PFSK-1 (cell line): ENCODE data around the gene CEP192.

ENCODE experiments used
- FOXP2 ChIP-seq: optimal IDR thresholded peaks from 2 replicates; pipeline ENCODE3; 2011; ENCODE audit warnings: borderline replicate concordance, control low read depth, inconsistent platforms; ENCODE audit not compliant: insufficient read depth; ENCODE audit errors: extremely low read length, extremely low read depth
- POLR2AphosphoS5 ChIP-seq: IDR thresholded peaks from 2 replicates; pipeline ENCODE4 v1.6.1; 2012; ENCODE audit warnings: low read depth, mild to moderate bottlenecking, control low read depth, low read length, moderate library complexity
- SIN3A ChIP-seq: IDR thresholded peaks from 2 replicates; pipeline ENCODE4 v1.6.1; 2012; ENCODE audit warnings: mild to moderate bottlenecking, low read length, moderate library complexity, borderline replicate concordance; ENCODE audit not compliant: insufficient read depth
- TAF1 ChIP-seq: IDR thresholded peaks from 2 replicates; pipeline ENCODE4 v1.6.1; 2012; ENCODE audit warnings: low read length, control low read depth, borderline replicate concordance; ENCODE audit not compliant: insufficient read depth
- TF ChIP-seq, protein P1 (sequence below), 2 experiments: IDR thresholded peaks; 2 replicates each; pipeline versions ENCODE4 v1.6.1 to v1.8.0; 2011 to 2012; ENCODE audit warnings: low read depth in 2 of 2, low read length in 2 of 2, control low read depth in 1 of 2, inconsistent platforms in 1 of 2, mild to moderate bottlenecking in 1 of 2, moderate library complexity in 1 of 2; ENCODE audit not compliant: insufficient read depth in 1 of 2

The CEP192 gene

DNA sequence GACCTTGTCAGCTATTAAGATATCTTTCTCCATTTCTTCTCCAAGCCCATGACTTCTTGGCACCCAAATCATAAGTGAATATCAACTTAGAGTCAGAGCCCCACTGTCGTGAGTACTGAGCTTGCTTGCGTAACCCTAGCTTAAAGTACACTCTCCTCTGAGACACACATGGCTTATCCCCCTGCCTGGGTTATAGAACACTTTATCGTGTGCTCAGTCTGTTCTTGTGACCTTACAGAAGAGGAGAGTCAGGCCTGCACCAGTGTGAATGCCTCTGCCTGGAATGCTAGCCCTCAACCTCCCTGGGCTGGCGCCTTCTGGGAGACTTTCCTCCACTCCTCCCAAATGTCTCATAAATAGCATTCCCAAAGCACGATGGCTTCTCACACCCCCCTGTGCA is 79.3 kb downstream of the CEP192 start:
- TF ChIP-seq TAF1 (no peak), FOXP2 (no peak), POLR2AphosphoS5 (no peak), SIN3A (no peak)
- TF ChIP-seq, protein P1, sequence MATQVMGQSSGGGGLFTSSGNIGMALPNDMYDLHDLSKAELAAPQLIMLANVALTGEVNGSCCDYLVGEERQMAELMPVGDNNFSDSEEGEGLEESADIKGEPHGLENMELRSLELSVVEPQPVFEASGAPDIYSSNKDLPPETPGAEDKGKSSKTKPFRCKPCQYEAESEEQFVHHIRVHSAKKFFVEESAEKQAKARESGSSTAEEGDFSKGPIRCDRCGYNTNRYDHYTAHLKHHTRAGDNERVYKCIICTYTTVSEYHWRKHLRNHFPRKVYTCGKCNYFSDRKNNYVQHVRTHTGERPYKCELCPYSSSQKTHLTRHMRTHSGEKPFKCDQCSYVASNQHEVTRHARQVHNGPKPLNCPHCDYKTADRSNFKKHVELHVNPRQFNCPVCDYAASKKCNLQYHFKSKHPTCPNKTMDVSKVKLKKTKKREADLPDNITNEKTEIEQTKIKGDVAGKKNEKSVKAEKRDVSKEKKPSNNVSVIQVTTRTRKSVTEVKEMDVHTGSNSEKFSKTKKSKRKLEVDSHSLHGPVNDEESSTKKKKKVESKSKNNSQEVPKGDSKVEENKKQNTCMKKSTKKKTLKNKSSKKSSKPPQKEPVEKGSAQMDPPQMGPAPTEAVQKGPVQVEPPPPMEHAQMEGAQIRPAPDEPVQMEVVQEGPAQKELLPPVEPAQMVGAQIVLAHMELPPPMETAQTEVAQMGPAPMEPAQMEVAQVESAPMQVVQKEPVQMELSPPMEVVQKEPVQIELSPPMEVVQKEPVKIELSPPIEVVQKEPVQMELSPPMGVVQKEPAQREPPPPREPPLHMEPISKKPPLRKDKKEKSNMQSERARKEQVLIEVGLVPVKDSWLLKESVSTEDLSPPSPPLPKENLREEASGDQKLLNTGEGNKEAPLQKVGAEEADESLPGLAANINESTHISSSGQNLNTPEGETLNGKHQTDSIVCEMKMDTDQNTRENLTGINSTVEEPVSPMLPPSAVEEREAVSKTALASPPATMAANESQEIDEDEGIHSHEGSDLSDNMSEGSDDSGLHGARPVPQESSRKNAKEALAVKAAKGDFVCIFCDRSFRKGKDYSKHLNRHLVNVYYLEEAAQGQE (IDR thresholded peaks at IDR 0.05; ENCODE audit: insufficient read depth in 1 of 2, low read depth in 2 of 2, low read length in 2 of 2): no peak

DNA sequence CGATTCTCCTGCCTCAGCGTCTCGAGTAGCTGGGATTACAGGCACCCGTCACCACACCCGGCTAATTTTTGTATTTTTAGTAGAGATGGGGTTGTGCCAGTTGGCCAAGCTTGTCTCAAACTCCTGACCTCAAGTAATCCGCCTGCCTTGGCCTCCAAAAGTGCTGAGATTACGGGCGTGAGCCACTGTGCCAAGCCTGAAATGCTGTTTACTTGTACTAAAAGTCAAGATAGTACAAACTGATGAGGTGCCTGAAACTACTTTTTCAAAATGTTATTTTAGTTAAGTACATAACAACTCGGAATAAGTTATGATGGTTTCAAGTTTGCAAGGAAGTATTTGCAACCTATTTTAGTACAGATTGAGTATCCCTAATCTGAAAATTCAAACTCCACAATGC is 85.7 kb downstream of the CEP192 start:
- TF ChIP-seq POLR2AphosphoS5 (no peak), SIN3A (no peak), FOXP2 (no peak), TAF1 (no peak)
- TF ChIP-seq, protein P1 (IDR thresholded peaks at IDR 0.05; ENCODE audit: insufficient read depth in 1 of 2, low read depth in 2 of 2, low read length in 2 of 2): no peak

GRCh38 chr18:13077473-13077872 is 86.3 kb downstream of the CEP192 start:
- no peak for TF ChIP-seq POLR2AphosphoS5
- no peak for TF ChIP-seq FOXP2

GRCh38 chr18:13086906-13087305 is 95.7 kb downstream of the CEP192 start:
- TF ChIP-seq FOXP2: no peak
- no peak for TF ChIP-seq POLR2AphosphoS5
- TF ChIP-seq TAF1: no peak
- TF ChIP-seq, protein P1 (IDR thresholded peaks at IDR 0.05; ENCODE audit: insufficient read depth in 1 of 2, low read depth in 2 of 2, low read length in 2 of 2): no peak
- TF ChIP-seq SIN3A: no peak

- no peak for TF ChIP-seq FOXP2
- TF ChIP-seq TAF1: no peak
- no peak for TF ChIP-seq POLR2AphosphoS5
- no peak for TF ChIP-seq SIN3A
- TF ChIP-seq, protein P1 (IDR thresholded peaks at IDR 0.05; ENCODE audit: insufficient read depth in 1 of 2, low read depth in 2 of 2, low read length in 2 of 2): no peak
Observed at GRCh38 chr18:13095466-13095865, 104.3 kb downstream of the CEP192 start.
